Urinary bladder (tissue), 4 donors: ENCODE results near the gene HPGD. TPM values are rescaled to one million over a fixed set of nuclear protein-coding genes. Genes with fewer than 3 reads are reported as not detected.

Experiments used
- DNase-seq: peaks from one replicate; pipeline ENCODE4 v3.0.0-alpha.2; 2015; ENCODE audit errors: extremely low spot score
- H3K27ac ChIP-seq: one replicate; pipeline ENCODE4 v1.5.1; 2013; ENCODE audit warnings: low read depth, mild to moderate bottlenecking, moderate library complexity
- H3K36me3 ChIP-seq: one replicate; pipeline ENCODE4 v1.6.1; 2013; ENCODE audit warnings: mild to moderate bottlenecking, moderate library complexity; ENCODE audit not compliant: insufficient read depth
- H3K4me1 ChIP-seq: one replicate; pipeline ENCODE4 v1.6.1; 2013; ENCODE audit warnings: mild to moderate bottlenecking, moderate library complexity; ENCODE audit not compliant: insufficient read depth
- H3K4me3 ChIP-seq: one replicate; pipeline ENCODE4 v1.5.1; 2013; ENCODE audit warnings: low read depth, low read length
- WGBS: extraction: QIAGEN DNeasy Blood & Tissue Kit; methylation state at CpG from one replicate; pipeline ENCODE4 v1.1.7; 2013; 5-methylcytosine and 5-hydroxymethylcytosine counted together
- polyA plus RNA-seq: library from polyadenylated mRNA; stranded (reverse); fragments of 200-250 nt; gene quantifications from one replicate; pipeline ENCODE4 v1.2.3, GENCODE V29; 2013
- total RNA-seq: library from RNA; depleted of rRNA; stranded (reverse); fragments of >200 nt; gene quantifications from one replicate; pipeline ENCODE4 v1.2.3, GENCODE V29; 2014
- donor health status: healthy with polysubstance abuse.
- donor health status: healthy.

The HPGD gene
- 148 TPM for total RNA-seq
- polyA plus RNA-seq = 51.6 TPM

DNA sequence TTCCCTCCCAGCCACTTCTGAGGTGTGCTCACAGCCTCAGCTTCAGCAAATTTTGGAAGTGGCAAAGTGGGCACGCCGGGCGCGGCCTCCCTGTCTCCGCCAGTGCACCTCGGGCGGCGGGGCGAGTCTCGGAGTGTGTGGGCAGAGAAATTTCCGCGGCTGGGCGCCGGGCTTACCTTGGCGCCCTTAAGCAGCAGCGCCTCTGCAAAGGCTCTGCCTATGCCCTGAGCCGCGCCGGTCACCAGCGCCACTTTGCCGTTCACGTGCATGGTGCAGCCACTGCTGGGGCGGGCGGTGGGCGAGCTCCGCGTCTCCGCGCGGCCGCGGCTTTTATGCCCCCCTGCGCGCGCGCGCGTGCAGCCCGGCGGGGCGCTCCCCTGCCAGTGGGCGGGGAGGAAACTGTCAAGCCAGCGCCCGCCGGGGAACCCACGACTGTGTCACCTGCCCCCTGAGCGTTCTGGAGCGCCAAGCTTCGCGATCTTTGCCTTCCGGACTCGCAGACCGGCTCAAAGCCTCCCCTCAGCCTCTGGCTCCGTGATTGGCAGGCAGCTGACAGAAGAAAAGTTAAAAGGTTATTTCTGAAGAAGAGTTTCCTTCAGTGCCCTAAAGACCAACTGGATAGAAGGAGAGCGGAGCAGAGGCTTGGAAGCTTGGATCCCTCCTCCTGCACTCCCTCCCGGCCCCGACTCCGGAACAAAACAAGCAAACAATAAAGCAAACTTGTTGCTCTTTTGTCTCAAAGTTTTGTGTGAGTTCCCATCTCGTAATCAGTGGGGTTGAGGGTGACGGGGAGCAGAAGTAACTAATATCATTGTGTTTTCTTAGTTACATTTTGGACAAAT lies at the start of gene HPGD:
Gene HPGD, minus strand, starts transcription at position 306 of the 842 bp plus-strand sequence. Its CDS starts 37 bp downstream, at position 269.
- under 1% methylated on average over 60 of the region's 60 CpGs for WGBS
- DNase-seq = peak; percentile 18
- Histone ChIP-seq H3K27ac (peak within 1 kb of the TSS; percentile 38), H3K4me3 (peak within 1 kb of the TSS; percentile 55), H3K36me3 (no peaks in the 10 kb centered on the region), H3K4me1 (no peaks in the 10 kb centered on the region)

DNA sequence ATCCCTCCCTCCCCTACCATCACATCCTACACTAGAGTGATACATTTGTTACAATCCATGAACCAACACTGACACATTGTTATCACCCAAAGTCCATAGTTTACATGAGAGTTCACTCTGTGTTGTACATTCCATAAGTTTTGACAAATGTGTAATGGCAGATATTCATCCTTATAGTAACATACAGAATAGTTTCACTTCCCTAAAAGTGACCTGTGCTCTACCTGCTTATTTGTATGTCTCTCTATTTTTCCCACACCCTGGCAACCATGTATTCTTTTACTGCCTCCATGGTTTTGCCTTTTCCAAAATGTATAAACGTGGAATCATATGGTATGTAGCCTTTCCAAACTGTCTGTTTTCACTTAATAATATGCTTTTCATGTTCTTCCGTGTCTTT lies 42.2 kb upstream of the HPGD start:
- Histone ChIP-seq H3K27ac (no peak overlapping the region), H3K4me1 (no peaks in the 10 kb centered on the region), H3K36me3 (no peaks in the 10 kb centered on the region), H3K4me3 (no peak overlapping the region)
- WGBS = 62% methylated on average over 2 of the region's 2 CpGs
- DNase-seq = no peak

DNA sequence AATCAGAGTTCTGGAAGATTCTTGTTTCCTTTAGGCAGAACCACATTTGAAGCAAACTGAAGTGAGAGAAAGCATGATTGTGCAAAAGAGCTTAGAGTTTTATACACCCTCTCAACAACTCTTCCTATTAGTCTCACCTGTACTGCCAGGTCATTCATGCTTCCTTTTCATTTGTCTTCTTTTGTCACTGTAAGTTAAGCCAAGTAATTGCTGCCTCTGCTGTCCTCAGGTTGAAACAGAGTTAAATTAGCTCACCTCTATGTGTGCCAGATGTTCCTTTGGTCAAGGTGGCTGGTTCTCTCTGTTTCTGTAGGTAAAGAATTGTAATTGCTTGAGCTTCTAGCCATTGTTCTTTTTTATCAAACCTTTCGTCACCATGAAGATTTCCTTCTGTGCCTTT lies 41.1 kb upstream of the HPGD start:
- Histone ChIP-seq H3K27ac (no peak overlapping the region), H3K36me3 (no peaks in the 10 kb centered on the region), H3K4me1 (no peaks in the 10 kb centered on the region), H3K4me3 (no peak overlapping the region)
- 97% methylated on average over 1 of the region's 1 CpG for WGBS
- no peak for DNase-seq

DNA sequence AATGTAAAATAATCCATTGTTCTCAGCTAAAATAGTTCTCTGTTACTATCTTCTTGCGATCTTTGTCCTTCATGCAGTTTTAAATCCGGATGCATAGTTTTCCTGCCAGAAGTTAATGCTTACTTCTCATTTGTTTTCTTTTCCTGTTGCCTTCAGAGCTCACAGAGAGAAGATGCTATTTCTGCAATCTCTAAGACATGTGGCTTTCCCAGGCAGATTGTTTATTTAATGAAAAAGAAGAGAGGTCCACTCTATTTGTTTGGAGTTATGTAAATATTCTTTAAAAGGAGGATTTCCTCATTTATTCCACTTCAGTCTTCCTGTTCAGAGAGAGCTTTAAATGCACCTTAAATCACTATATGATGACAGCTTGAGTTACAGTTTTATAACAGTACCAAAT lies 39.3 kb upstream of the HPGD start:
- H3K4me1 ChIP-seq = no peaks in the 10 kb centered on the region
- DNase-seq = peak; percentile 10
- no peak overlapping the region for H3K4me3 ChIP-seq
- no peaks in the 10 kb centered on the region for H3K36me3 ChIP-seq
- 12% methylated on average over 2 of the region's 2 CpGs for WGBS
- H3K27ac ChIP-seq = no peak overlapping the region

DNA sequence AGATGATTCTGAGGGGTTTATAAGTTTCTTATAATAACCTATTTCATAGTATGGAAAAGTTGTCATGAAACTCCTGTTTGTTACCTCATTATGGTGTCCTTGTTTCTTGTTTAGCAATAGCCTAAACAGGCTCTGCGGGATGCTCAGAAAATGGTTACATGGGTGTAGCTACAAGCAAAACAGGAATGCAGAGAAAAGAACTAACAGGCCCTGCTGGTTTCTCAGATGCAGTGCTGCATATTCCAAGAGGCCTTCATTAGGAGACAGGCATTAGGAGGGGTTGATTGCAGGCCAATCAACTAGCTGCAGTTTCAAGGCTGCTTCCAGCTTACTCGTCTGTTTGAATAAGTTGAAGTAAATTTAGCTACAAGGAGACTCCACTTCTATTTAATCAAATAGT lies 37.6 kb upstream of the HPGD start:
- H3K36me3 ChIP-seq = no peaks in the 10 kb centered on the region
- WGBS = 67% methylated on average over 2 of the region's 2 CpGs
- peak; percentile 11 for DNase-seq
- H3K27ac ChIP-seq = no peak overlapping the region
- no peak overlapping the region for H3K4me3 ChIP-seq
- no peaks in the 10 kb centered on the region for H3K4me1 ChIP-seq

DNA sequence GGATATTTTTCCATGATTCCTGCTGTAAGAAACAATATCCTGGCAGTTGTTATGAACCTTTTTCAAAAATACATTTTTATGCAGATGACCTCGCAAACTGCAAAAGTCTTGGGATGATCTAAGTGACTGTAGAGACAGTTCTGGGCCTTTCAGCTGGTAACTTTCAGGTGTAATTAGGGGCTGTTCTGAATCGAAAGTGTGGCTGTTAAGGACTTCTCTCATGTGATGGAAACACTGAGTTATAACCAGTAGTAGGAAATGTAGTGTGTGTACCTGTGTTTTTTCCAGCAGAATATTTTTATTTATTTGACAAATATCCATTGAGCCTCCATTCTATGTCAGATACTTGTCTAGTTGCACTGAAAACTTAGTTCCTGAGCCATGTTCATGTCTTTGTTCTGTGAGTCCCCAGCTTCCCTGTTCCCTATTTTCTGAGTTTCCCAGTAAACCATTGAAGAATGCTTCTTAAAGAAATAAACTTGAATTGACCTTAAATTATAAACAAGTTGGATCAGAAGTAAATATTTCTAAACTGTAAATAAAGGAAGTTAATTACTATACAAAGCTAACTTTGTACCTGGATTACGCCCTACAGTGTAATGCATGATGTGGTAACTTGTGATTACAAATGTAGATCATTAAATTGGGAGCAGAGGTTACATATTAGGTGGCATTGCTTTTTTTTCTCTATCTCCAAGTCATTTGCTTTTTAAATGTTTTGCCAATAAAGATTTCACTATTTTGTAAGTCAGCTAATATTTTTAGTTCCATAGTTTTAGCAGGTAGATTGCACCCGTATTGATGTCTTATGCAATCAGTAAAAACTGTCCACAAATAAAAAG lies 33.7 kb upstream of the HPGD start:
- Histone ChIP-seq H3K27ac (peak overlapping the region; percentile 59), H3K36me3 (no peaks in the 10 kb centered on the region), H3K4me3 (no peak overlapping the region), H3K4me1 (no peaks in the 10 kb centered on the region)
- 90% methylated on average over 4 of the region's 4 CpGs for WGBS
- DNase-seq = no peak

DNA sequence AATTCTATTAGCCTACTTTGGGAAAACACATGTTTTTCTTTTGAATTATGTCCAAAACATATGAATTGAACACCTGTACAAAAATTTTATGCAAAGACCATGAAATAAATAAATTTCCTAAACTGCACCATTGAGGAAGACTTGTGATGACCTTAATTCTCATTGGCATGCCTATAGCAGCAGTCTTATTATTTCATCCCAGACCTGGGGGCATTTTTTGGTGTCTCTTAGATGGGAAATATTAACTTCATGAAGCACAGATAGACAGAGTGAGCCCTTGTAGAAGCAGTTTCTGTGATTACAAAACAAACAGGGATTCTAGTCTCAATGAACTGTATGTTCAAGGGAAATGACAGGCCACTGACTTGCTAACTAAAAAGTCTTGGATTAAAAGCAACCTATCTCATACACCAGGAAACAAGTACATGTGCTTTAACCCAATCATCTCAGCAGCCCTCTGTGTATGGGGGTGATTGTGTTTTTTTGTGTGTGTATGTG lies 32.0 kb upstream of the HPGD start:
- no peak for DNase-seq
- H3K4me1 ChIP-seq = no peaks in the 10 kb centered on the region
- H3K4me3 ChIP-seq = no peak overlapping the region
- no peaks in the 10 kb centered on the region for H3K36me3 ChIP-seq
- no peak overlapping the region for H3K27ac ChIP-seq

DNA sequence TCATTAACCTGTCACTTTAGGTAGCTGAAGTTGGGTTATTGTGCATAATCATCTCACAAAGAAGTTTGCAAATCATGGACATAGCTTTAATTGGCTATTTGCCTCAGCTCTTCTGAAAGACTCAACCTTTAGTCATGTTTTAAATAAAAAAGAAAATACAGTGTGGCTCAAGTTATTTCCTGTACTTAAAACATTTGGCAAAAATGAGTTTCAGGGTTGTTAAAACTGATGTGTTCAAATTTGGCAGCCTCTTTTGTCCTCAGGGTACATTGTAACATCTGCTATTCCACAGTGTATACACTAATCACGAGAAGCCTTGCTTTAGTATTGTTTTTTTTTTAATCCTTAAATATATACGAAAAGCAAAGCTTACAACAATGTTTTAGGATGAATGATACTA lies 31.5 kb upstream of the HPGD start:
- Histone ChIP-seq H3K27ac (no peak overlapping the region), H3K4me1 (no peaks in the 10 kb centered on the region), H3K4me3 (no peak overlapping the region), H3K36me3 (no peaks in the 10 kb centered on the region)
- peak; percentile 13 for DNase-seq
- WGBS = 55% methylated on average over 2 of the region's 2 CpGs

DNA sequence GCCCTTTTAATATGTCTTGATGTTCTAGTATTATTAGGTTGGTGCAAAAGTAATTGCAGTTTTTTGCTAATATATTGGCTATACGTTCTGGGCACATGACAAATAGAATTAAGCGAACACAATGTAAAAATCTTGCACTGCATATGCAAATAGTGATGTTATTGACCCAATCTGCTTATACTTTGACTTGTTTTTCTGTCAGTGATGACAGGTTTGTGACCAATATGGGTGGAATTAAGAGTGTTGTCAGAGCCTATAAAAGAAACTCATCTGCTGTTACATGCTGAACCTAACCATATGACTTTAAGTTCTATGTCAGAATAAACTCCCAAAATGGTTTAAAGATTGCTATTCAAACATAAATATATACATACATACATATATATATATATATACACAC lies 30.7 kb upstream of the HPGD start:
- no peak overlapping the region for H3K4me3 ChIP-seq
- no peak overlapping the region for H3K27ac ChIP-seq
- no peaks in the 10 kb centered on the region for H3K36me3 ChIP-seq
- no peak for DNase-seq
- H3K4me1 ChIP-seq = no peaks in the 10 kb centered on the region
- 89% methylated on average over 2 of the region's 2 CpGs for WGBS

DNA sequence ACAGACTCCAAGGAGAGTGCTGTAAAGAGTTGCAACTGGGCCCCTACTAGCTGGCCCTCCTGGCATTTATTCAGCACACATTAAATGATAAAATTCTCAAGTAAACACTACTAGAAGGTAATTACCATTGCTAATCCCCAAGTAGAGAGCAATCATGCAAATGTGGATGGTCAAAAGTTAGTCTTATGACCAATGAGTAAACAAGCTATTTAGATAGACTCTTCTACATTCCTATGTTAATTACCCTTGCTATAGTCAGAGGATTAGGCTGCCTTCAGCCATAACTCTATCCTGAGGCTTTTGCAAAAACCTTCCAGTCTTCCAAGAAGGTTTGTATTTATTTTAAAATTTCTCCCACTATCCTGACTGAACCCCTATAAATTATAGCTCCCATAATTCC lies 28.3 kb upstream of the HPGD start:
- Histone ChIP-seq H3K4me3 (no peak overlapping the region), H3K27ac (no peak overlapping the region), H3K4me1 (no peaks in the 10 kb centered on the region), H3K36me3 (no peaks in the 10 kb centered on the region)
- no peak for DNase-seq

DNA sequence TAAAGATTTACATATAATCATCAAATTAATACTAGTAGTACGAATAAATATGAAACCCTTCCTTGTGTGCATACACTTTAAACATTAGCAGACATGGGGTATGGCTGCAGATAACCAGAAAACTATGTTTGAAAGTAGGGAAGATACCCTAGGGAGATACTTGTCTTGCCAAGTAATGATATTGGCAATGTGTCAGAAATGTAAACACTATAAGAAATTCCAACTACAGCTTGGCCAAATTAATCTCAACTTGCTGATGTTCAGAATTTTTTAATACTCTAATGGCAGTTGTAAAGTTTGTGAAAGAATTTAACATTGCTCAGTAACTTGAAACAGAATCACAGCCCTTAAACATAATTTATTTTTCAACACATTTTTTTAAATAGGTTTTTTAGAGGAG lies 27.4 kb upstream of the HPGD start:
- WGBS = 69% methylated on average over 1 of the region's 1 CpG
- Histone ChIP-seq H3K27ac (no peak overlapping the region), H3K4me1 (no peaks in the 10 kb centered on the region), H3K36me3 (no peaks in the 10 kb centered on the region), H3K4me3 (no peak overlapping the region)
- DNase-seq = peak; percentile 31

DNA sequence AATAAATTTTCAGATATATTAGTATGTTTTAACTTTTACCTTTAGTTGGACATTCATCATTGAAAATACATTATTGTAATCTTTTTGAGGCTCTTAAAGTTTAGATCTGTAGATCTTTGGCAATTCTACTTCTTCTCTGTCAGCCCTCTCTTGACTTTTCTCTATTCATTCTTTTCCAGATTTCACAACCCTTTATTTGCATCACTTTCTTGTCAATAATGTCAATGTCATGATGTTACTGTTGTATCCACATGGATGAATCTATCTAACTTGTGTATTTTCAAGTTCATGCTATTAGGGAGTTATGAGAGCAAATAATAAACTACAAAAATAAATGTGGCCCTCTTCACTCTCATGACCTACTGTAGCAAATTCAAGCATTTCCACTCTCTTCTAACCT lies 23.0 kb upstream of the HPGD start:
- Histone ChIP-seq H3K36me3 (no peaks in the 10 kb centered on the region), H3K4me3 (no peak overlapping the region), H3K4me1 (no peaks in the 10 kb centered on the region), H3K27ac (no peak overlapping the region)
- no peak for DNase-seq

DNA sequence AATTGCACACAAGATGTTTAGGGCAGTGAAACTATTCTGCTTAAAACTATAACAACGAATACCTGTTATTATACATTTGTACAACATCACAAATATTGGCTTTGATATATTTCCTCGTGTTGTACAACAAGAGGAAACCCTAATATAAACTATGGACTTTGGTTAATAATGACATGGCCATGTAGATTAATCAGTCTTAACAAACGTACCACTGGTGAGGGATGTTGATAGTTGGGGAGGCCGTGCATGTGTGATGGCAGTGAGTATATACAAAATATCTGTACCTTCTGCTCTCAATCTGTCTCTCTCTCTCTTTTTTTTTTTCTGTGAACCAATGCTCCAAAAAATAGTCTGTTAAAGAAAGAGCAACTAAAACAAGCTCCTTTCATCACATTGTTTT lies 22.2 kb upstream of the HPGD start:
- Histone ChIP-seq H3K27ac (no peak overlapping the region), H3K36me3 (no peaks in the 10 kb centered on the region), H3K4me3 (no peak overlapping the region), H3K4me1 (no peaks in the 10 kb centered on the region)
- DNase-seq = no peak
- 70% methylated on average over 4 of the region's 4 CpGs for WGBS

DNA sequence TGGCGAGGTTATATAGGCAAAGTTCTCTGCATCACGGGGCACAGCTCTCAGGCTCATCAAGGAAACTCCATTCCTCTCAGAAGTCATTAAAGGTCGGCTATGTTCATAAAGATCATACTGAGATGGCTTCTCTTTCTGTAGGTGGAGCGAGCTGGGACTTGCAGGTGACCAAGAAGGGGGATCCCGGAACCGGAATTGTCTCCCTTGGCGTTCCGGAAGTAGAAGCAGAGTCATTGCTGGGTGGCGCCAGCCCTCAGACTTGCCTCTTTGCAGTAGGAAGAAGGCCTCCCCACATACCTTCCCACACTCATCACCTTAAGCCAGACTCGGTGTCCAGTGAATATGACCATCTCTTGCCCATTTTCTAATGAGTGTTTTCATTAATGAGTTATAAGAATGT lies 17.9 kb upstream of the HPGD start:
- H3K36me3 ChIP-seq = no peaks in the 10 kb centered on the region
- WGBS = 95% methylated on average over 10 of the region's 10 CpGs

More for the DNA sequence above, 17.9 kb upstream of the HPGD start:
- Histone ChIP-seq H3K27ac (no peak overlapping the region), H3K4me3 (no peak overlapping the region), H3K4me1 (no peaks in the 10 kb centered on the region)
- no peak for DNase-seq
